ENCODE measurements around the gene MYH10. TPM values are rescaled to one million over a fixed set of nuclear protein-coding genes. Genes with fewer than 3 reads are reported as not detected.

MYH10 gene
- total RNA-seq: 120 and 167 TPM in 2 replicates

DNA sequence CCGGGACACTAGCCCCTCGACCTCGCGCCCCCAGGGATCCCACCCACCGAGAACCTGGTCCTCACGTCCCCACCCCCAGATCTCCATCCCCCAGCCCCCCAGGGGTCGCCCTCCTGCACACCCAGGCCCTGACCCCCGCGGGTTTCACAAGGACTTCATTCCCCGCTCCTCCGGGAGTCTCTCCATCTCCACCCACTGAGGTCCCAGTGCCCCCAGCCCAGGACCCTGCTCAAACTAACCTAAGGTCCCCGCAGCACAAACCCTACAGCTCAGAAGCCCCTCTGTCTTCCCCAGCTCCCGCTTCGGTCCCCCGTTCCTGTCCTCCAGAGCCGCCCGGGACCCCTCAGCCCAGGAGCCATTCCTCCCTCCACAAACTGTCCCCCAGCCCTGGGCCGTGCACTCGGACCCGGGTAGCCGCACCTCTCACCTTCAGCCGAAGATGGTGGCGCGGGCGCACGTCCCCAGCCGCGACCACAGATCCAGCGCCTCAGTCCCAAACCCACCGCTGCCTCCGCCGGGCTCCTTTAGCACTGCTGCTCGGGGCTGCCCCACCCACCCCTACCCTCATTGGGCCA is at the start of gene MYH10:
MYH10 (minus strand) TSS at position 499 of the 575 bp plus-strand sequence. CDS start 7,479 bp downstream, outside the sequence.

DNA sequence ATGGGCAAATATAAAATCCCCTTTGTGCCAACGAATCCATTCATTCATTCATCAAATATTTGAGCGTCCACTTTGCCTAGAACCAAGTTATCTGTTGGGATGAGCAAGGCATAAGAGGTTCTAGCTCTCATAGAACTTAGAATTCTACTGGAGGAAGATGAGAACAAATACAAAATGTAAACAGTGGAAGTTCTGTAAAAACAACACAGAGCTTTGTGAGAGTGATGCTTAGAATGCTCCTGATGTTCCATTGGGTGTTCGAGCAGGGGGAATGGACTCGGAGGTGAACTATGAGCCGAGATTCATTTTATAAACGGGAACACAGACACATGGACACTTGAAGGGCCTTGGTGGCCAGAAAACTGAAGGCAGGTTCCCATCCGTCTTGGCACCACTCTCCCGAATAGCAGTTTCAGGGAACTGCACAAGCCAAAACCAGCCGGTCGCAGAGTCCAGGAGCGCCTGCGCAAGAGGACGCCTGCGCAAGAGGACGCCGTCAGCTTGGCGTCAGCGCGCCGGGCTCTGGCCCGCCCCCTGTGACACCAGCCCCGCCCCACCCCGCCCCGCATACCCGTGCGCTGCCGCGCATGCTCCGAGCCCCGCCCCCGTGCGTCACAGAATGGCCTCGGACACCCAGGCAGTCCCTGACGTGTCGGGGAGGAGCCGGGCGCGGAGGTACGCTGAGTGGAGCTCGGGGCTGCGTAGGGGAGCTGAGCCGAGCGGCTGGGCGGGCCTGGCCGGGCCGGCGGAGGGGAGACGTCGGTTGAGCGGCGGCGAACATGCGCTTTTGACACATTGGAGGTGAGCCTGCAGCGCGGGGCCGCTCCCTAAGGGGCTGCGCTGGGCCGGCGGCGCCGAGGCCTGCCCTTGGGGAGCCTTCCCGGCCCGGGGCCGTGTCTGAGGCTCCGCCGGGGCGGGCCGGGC is 195.0 kb downstream of the MYH10 start, which contains the start of gene NDEL1:
NDEL1 (plus strand) TSS at position 640 of the 924 bp plus-strand sequence. CDS start 8,388 bp downstream, outside the sequence.

Other genes with a start within 250 kb of the MYH10 start
- 4,291 and 4,698 TPM in 2 replicates for gene RPL26, start 247.5 kb downstream of the MYH10 start, total RNA-seq
- not detected in 2 replicates for gene RNF222, start 232.9 kb downstream of the MYH10 start, total RNA-seq
- 30.4 and 44.7 TPM in 2 replicates for gene NDEL1, start 194.8 kb downstream of the MYH10 start, total RNA-seq
- not detected in 2 replicates for gene CCDC42, start 114.1 kb upstream of the MYH10 start, total RNA-seq
- gene SPDYE4, start 127.8 kb upstream of the MYH10 start, total RNA-seq: not detected in 2 replicates
- gene MFSD6L, start 168.6 kb upstream of the MYH10 start, total RNA-seq: not detected in 2 replicates
- gene PIK3R6, start 236.9 kb upstream of the MYH10 start, total RNA-seq: not detected in 2 replicates